ENCODE results near the gene ACVR1B. TPM values are rescaled to one million over a fixed set of nuclear protein-coding genes. Genes with fewer than 3 reads are reported as not detected.

Gene ACVR1B
- total and polyA plus RNA-seq, 4 donors, result 4.0 to 21.9 (median 12.0) TPM

- Histone ChIP-seq H3K4me1 (ENCODE audit: control insufficient read depth in 4 of 4, insufficient read depth in 4 of 4, low read length in 3 of 4) (peaks cover 0 to 6% (median 3%) of the 10 kb centered on the region in 4 donors), H3K27me3 (ENCODE audit: control insufficient read depth in 4 of 4, insufficient read depth in 4 of 4, low read length in 3 of 4) (no peaks in the 10 kb centered on the region), H3K9ac (ENCODE audit: low read depth in 1 of 2, low read length in 2 of 2) (no peak overlapping the region), H3K36me3 (ENCODE audit: control insufficient read depth in 4 of 4, insufficient read depth in 3 of 4, low read depth in 1 of 4, low read length in 3 of 4) (no peaks in the 10 kb centered on the region), H3K9me3 (ENCODE audit: control insufficient read depth in 4 of 4, low read length in 3 of 4) (no peaks in the 10 kb centered on the region), H3K4me3 (ENCODE audit: low read depth in 1 of 3, low read length in 3 of 3) (no peak overlapping the region), H3K27ac (ENCODE audit: low read depth in 1 of 2, low read length in 2 of 2) (peak overlapping the region in 1 of 2 donors; percentile 40)
- peak; percentile 68 for TF ChIP-seq NR2F2 (IDR thresholded peaks at IDR 0.05)
- TF ChIP-seq, protein P1, sequence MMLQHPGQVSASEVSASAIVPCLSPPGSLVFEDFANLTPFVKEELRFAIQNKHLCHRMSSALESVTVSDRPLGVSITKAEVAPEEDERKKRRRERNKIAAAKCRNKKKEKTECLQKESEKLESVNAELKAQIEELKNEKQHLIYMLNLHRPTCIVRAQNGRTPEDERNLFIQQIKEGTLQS (IDR thresholded peaks at IDR 0.05), result no peak
- DNase-seq (ENCODE audit: low spot score), result no peak
- WGBS, result 89% methylated on average over 8 of the region's 8 CpGs
Observed at GRCh38 chr12:52042706-52043385, 91.3 kb downstream of the ACVR1B start.

DNA sequence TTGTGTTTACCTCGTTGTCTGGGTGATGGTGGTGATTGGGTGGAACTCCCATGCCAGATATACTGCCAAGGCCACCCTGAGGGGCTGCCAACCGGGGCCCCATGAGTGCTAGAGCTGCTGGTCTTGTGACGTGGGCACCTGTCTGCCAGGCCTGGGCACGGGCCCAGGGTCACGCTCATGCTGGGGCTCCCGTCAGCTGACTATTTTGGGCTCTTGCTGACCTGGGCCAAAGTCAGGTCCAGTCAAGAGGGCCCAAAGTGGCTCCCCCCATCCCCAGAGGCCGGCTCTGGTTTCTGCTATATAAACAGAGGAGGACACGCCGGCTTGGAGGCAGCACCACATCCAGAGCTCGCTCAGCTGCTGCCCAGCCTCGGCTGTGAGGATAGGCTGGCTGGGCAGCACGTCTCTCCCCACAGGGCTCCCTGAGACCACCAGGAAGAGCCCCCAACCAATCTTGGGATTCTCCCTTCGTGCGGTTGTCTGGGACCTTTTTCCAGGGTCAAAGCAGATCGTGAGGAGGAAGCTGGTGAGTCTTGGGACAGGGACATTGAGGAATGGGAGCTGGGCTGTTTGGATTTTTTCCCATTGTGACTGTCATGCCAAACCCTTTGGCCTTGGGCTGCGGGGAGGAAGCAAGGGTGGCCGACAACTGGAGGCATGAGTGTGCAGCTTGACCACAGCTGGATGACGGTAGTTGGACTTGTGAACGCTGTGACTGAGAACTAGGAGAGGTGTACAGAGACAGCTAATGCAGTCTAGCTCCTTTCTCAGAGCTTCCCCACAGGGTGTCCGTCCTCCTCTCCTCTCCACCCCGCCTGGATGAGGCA, 92.1 kb downstream of the ACVR1B start:
- Histone ChIP-seq H3K4me3 (ENCODE audit: low read depth in 1 of 3, low read length in 3 of 3) (no peak overlapping the region), H3K36me3 (ENCODE audit: control insufficient read depth in 4 of 4, insufficient read depth in 3 of 4, low read depth in 1 of 4, low read length in 3 of 4) (no peaks in the 10 kb centered on the region), H3K9me3 (ENCODE audit: control insufficient read depth in 4 of 4, low read length in 3 of 4) (no peaks in the 10 kb centered on the region), H3K4me1 (ENCODE audit: control insufficient read depth in 4 of 4, insufficient read depth in 4 of 4, low read length in 3 of 4) (peaks cover 0 to 6% (median 3%) of the 10 kb centered on the region in 4 donors), H3K9ac (ENCODE audit: low read depth in 1 of 2, low read length in 2 of 2) (no peak overlapping the region), H3K27ac (ENCODE audit: low read depth in 1 of 2, low read length in 2 of 2) (peak overlapping the region; percentile 40 to 67), H3K27me3 (ENCODE audit: control insufficient read depth in 4 of 4, insufficient read depth in 4 of 4, low read length in 3 of 4) (no peaks in the 10 kb centered on the region)
- TF ChIP-seq, protein P1 (IDR thresholded peaks at IDR 0.05), result no peak
- TF ChIP-seq HNF4G (IDR thresholded peaks at IDR 0.05), result no peak
- TF ChIP-seq, protein P2, sequence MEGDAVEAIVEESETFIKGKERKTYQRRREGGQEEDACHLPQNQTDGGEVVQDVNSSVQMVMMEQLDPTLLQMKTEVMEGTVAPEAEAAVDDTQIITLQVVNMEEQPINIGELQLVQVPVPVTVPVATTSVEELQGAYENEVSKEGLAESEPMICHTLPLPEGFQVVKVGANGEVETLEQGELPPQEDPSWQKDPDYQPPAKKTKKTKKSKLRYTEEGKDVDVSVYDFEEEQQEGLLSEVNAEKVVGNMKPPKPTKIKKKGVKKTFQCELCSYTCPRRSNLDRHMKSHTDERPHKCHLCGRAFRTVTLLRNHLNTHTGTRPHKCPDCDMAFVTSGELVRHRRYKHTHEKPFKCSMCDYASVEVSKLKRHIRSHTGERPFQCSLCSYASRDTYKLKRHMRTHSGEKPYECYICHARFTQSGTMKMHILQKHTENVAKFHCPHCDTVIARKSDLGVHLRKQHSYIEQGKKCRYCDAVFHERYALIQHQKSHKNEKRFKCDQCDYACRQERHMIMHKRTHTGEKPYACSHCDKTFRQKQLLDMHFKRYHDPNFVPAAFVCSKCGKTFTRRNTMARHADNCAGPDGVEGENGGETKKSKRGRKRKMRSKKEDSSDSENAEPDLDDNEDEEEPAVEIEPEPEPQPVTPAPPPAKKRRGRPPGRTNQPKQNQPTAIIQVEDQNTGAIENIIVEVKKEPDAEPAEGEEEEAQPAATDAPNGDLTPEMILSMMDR (IDR thresholded peaks at IDR 0.05; ENCODE audit: low read depth, low read length, missing input control), result no peak
- TF ChIP-seq JUND (IDR thresholded peaks at IDR 0.05), result no peak
- no peak for TF ChIP-seq EGR1 (IDR thresholded peaks at IDR 0.05; ENCODE audit: low read depth in 2 of 2)
- no peak for DNase-seq (ENCODE audit: low spot score)
- 76% methylated on average over 21 of the region's 21 CpGs for WGBS

DNA sequence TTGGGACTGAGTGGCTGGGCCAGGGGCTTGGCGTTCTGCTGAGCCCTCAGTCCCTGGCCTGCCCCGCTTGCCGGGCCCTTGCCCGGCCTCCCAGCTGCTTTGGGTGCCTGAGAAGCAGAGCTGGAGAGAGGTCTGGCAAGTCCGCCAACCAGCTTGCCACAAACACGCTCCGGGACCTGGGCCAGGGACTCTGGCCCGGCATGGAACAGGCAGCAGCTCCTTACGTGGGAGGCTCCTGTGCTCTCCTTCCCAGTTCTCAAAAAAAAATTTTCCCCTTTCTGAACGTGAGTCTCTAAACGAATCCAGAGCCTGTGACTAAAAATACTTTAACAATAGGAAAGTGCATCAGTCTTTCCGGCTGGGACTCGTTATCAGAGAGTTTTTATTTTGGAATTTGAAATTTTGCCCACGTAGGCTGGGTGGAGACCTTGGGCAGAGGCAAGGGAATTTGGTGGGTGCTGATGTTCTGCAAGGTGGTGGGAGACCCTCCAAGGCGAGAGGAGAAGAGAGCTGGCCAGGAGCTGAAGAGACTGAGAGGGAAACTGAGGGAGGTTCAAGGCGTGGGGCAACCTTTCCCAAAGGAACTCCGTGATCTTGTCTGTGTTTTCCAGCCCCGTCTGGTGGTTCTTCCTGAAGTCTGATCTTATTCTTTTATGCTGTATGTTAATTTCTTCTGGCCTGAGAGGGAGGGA, 92.9 kb downstream of the ACVR1B start:
- Histone ChIP-seq H3K4me1 (ENCODE audit: control insufficient read depth in 4 of 4, insufficient read depth in 4 of 4, low read length in 3 of 4) (peaks cover 0 to 6% (median 4%) of the 10 kb centered on the region in 4 donors), H3K9me3 (ENCODE audit: control insufficient read depth in 4 of 4, low read length in 3 of 4) (no peaks in the 10 kb centered on the region), H3K9ac (ENCODE audit: low read depth in 1 of 2, low read length in 2 of 2) (no peak overlapping the region), H3K4me3 (ENCODE audit: low read depth in 1 of 3, low read length in 3 of 3) (no peak overlapping the region), H3K27ac (ENCODE audit: low read depth in 1 of 2, low read length in 2 of 2) (peak overlapping the region; percentile 62 to 67), H3K36me3 (ENCODE audit: control insufficient read depth in 4 of 4, insufficient read depth in 3 of 4, low read depth in 1 of 4, low read length in 3 of 4) (no peaks in the 10 kb centered on the region), H3K27me3 (ENCODE audit: control insufficient read depth in 4 of 4, insufficient read depth in 4 of 4, low read length in 3 of 4) (no peaks in the 10 kb centered on the region)
- no peak for DNase-seq (ENCODE audit: low spot score)
- WGBS, result 48% methylated on average over 18 of the region's 18 CpGs
- no peak for TF ChIP-seq MAX (IDR thresholded peaks at IDR 0.05)
- peak; percentile 12 for TF ChIP-seq SP1 (IDR thresholded peaks at IDR 0.05)
- peak in 1 of 2 donors; percentile 23 for TF ChIP-seq HNF4A (conservative IDR thresholded peaks at IDR 0.05)
- TF ChIP-seq YY1 (IDR thresholded peaks at IDR 0.05), result peak; percentile 22

Data from liver (tissue), 9 donors.